Mucosa of rectum (tissue), 2 donors: ENCODE measurements around the gene PIP5K1B.
A peak's percentile ranks its signal among the peaks of the same experiment; 100 is the strongest.

ENCODE experiments used
- H3K27ac ChIP-seq, 2 donors: one replicate each; pipeline ENCODE4 v1.7.0; 2013; ENCODE audit warnings: inconsistent platforms in 2 of 2, low read depth in 2 of 2, low read length in 2 of 2
- H3K27me3 ChIP-seq, 2 donors: one replicate each; pipeline ENCODE4 v1.7.0; 2013; ENCODE audit warnings: low read length in 2 of 2; ENCODE audit not compliant: control insufficient read depth in 2 of 2, insufficient read depth in 2 of 2
- H3K36me3 ChIP-seq, 2 donors: one replicate each; pipeline ENCODE4 v1.7.0; 2013; ENCODE audit warnings: low read length in 2 of 2; ENCODE audit not compliant: control insufficient read depth in 2 of 2, insufficient read depth in 2 of 2
- H3K4me1 ChIP-seq, 2 donors: one replicate each; pipeline ENCODE4 v1.7.0; 2013; ENCODE audit warnings: low read length in 2 of 2, mild to moderate bottlenecking in 1 of 2; ENCODE audit not compliant: control insufficient read depth in 2 of 2, insufficient read depth in 2 of 2
- H3K4me3 ChIP-seq, 2 donors: one replicate each; pipeline ENCODE4 v1.7.0; 2013; ENCODE audit warnings: low read length in 2 of 2
- H3K9ac ChIP-seq, 2 donors: one replicate each; pipeline ENCODE4 v1.7.0; 2013; ENCODE audit warnings: low read length in 2 of 2, low read depth in 1 of 2, mild to moderate bottlenecking in 1 of 2
- H3K9me3 ChIP-seq, 2 donors: one replicate each; pipeline ENCODE4 v1.7.0; 2013; ENCODE audit warnings: low read length in 2 of 2; ENCODE audit not compliant: control insufficient read depth in 2 of 2
- donor health status: healthy.
- donor health status: Normal muscosa, but diverticular disease.

PIP5K1B gene

GRCh38 chr9:68717552-68718443 lies 12.8 kb downstream of the PIP5K1B start:
- Histone ChIP-seq H3K9me3 (no peaks in the 10 kb centered on the region), H3K27me3 (no peaks in the 10 kb centered on the region), H3K27ac (peak overlapping the region; percentile 54 to 67), H3K36me3 (peaks cover 2 to 3% of the 10 kb centered on the region in 2 donors), H3K4me3 (no peak overlapping the region), H3K9ac (peak overlapping the region in 1 of 2 donors; percentile 11), H3K4me1 (peaks cover 2 to 29% of the 10 kb centered on the region in 2 donors)

GRCh38 chr9:68719847-68720246 lies 14.8 kb downstream of the PIP5K1B start:
- Histone ChIP-seq H3K27ac (peak overlapping the region; percentile 5 to 67), H3K9me3 (no peaks in the 10 kb centered on the region), H3K4me3 (peak overlapping the region in 1 of 2 donors; percentile 23), H3K4me1 (peaks cover 2 to 29% of the 10 kb centered on the region in 2 donors), H3K27me3 (no peaks in the 10 kb centered on the region), H3K36me3 (peaks cover 2 to 3% of the 10 kb centered on the region in 2 donors), H3K9ac (peak overlapping the region in 1 of 2 donors; percentile 16)

GRCh38 chr9:68720656-68721313 lies 15.7 kb downstream of the PIP5K1B start:
- H3K4me3 ChIP-seq, result no peak overlapping the region
- H3K27me3 ChIP-seq, result no peaks in the 10 kb centered on the region
- H3K4me1 ChIP-seq, result peaks cover 2 to 29% of the 10 kb centered on the region in 2 donors
- no peak overlapping the region for H3K27ac ChIP-seq
- H3K9me3 ChIP-seq, result no peaks in the 10 kb centered on the region
- peaks cover under 1 to 2% of the 10 kb centered on the region in 2 donors for H3K36me3 ChIP-seq
- H3K9ac ChIP-seq, result no peak overlapping the region

GRCh38 chr9:68721666-68722330 lies 16.8 kb downstream of the PIP5K1B start:
- Histone ChIP-seq H3K9me3 (no peaks in the 10 kb centered on the region), H3K4me1 (peaks cover 2 to 29% of the 10 kb centered on the region in 2 donors), H3K9ac (no peak overlapping the region), H3K36me3 (peaks cover 0 to 2% of the 10 kb centered on the region in 2 donors), H3K4me3 (no peak overlapping the region), H3K27me3 (no peaks in the 10 kb centered on the region), H3K27ac (no peak overlapping the region)

- Histone ChIP-seq H3K9ac (no peak overlapping the region), H3K27ac (no peak overlapping the region), H3K36me3 (peaks cover 0 to 6% of the 10 kb centered on the region in 2 donors), H3K4me3 (no peak overlapping the region), H3K27me3 (no peaks in the 10 kb centered on the region), H3K4me1 (peaks cover under 1 to 16% of the 10 kb centered on the region in 2 donors), H3K9me3 (no peaks in the 10 kb centered on the region)
Observed at GRCh38 chr9:68725070-68725469, 20.0 kb downstream of the PIP5K1B start.

- Histone ChIP-seq H3K4me3 (no peak overlapping the region), H3K36me3 (peaks cover 0 to 4% of the 10 kb centered on the region in 2 donors), H3K9ac (no peak overlapping the region), H3K4me1 (peaks cover 6 to 23% of the 10 kb centered on the region in 2 donors), H3K27ac (no peak overlapping the region), H3K9me3 (no peaks in the 10 kb centered on the region), H3K27me3 (no peaks in the 10 kb centered on the region)
Observed at GRCh38 chr9:68726489-68726888, 21.4 kb downstream of the PIP5K1B start.

- Histone ChIP-seq H3K9ac (no peak overlapping the region), H3K36me3 (peaks cover 0 to 4% of the 10 kb centered on the region in 2 donors), H3K4me1 (peaks cover 11 to 33% of the 10 kb centered on the region in 2 donors)
Observed at GRCh38 chr9:68727636-68728035, 22.6 kb downstream of the PIP5K1B start.

GRCh38 chr9:68728731-68729130 lies 23.7 kb downstream of the PIP5K1B start:
- Histone ChIP-seq H3K9ac (no peak overlapping the region), H3K4me1 (peaks cover 14 to 39% of the 10 kb centered on the region in 2 donors), H3K4me3 (no peak overlapping the region), H3K36me3 (peaks cover 0 to 4% of the 10 kb centered on the region in 2 donors), H3K9me3 (no peaks in the 10 kb centered on the region), H3K27ac (peak overlapping the region; percentile 39 to 72), H3K27me3 (no peaks in the 10 kb centered on the region)

More at GRCh38 chr9:68727636-68728035, 22.6 kb downstream of the PIP5K1B start:
- Histone ChIP-seq H3K27ac (peak overlapping the region; percentile 41 to 61), H3K9me3 (no peaks in the 10 kb centered on the region), H3K4me3 (no peak overlapping the region), H3K27me3 (no peaks in the 10 kb centered on the region)

- Histone ChIP-seq H3K27ac (peak overlapping the region; percentile 81 to 85), H3K27me3 (no peaks in the 10 kb centered on the region), H3K9me3 (no peaks in the 10 kb centered on the region), H3K36me3 (peaks cover 0 to 4% of the 10 kb centered on the region in 2 donors), H3K9ac (peak overlapping the region in 1 of 2 donors; percentile 45), H3K4me3 (peak overlapping the region; percentile 36 to 51), H3K4me1 (peaks cover 16 to 44% of the 10 kb centered on the region in 2 donors)
Observed at GRCh38 chr9:68730570-68731235, 25.7 kb downstream of the PIP5K1B start.
